C4-2B (cell line): ENCODE data around the gene THEM4.

Experiments
- ZFX ChIP-seq: fragments of 450-650 bp; IDR thresholded peaks from 2 replicates; pipeline ENCODE4 v1.6.1; 2017
- TF ChIP-seq, protein P1 (sequence below): fragments of 450-650 bp; conservative IDR thresholded peaks from 2 replicates; pipeline ENCODE4 v1.5.1; 2017; ENCODE audit warnings: mild to moderate bottlenecking

DNA sequence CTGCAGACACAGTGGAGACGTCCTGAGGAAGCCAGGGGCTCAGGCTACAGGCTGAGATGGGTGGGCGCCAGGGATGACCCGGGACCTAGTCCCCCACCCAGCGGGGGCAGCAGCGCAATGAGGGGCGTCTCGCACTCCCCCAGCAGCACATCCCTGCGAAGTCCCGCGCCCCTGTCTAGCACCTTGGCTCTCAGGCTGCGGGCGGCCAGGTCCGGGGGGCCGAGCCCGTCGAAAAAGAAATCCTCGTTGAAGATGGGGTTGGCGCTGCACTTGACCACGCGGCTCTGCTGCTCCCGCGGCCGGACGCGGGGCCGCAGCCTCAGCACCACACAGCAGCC lies 71.5 kb downstream of the THEM4 start:
- TF ChIP-seq, protein P1, sequence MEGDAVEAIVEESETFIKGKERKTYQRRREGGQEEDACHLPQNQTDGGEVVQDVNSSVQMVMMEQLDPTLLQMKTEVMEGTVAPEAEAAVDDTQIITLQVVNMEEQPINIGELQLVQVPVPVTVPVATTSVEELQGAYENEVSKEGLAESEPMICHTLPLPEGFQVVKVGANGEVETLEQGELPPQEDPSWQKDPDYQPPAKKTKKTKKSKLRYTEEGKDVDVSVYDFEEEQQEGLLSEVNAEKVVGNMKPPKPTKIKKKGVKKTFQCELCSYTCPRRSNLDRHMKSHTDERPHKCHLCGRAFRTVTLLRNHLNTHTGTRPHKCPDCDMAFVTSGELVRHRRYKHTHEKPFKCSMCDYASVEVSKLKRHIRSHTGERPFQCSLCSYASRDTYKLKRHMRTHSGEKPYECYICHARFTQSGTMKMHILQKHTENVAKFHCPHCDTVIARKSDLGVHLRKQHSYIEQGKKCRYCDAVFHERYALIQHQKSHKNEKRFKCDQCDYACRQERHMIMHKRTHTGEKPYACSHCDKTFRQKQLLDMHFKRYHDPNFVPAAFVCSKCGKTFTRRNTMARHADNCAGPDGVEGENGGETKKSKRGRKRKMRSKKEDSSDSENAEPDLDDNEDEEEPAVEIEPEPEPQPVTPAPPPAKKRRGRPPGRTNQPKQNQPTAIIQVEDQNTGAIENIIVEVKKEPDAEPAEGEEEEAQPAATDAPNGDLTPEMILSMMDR: no peak
- TF ChIP-seq ZFX: no peak
